H1 (cell line): ENCODE measurements around the gene TRPM1. TPM values are rescaled to one million over a fixed set of nuclear protein-coding genes. Genes with fewer than 3 reads are reported as not detected.

ENCODE experiments used
- CTCF ChIP-seq, 3 experiments: IDR thresholded peaks; 1 replicate in 2 of 3; 2 replicates in 1 of 3; pipeline versions ENCODE4 v1.5.1 to v1.6.1; 2011; ENCODE audit warnings: low read length in 3 of 3, mild to moderate bottlenecking in 3 of 3, inconsistent platforms in 2 of 3, low read depth in 1 of 3, moderate library complexity in 1 of 3; ENCODE audit not compliant: insufficient read depth in 1 of 3; ENCODE audit errors: control extremely low read depth in 1 of 3
- HDAC6 ChIP-seq: IDR thresholded peaks from one replicate; pipeline ENCODE4 v1.7.1; 2012; ENCODE audit warnings: low read depth, mild to moderate bottlenecking, inconsistent platforms, low read length, moderate library complexity
- SRF ChIP-seq: IDR thresholded peaks from 2 replicates; pipeline ENCODE4 v1.6.1; 2011; ENCODE audit warnings: mild to moderate bottlenecking, low read depth, low read length, moderate library complexity
- polyA plus RNA-seq, 7 experiments: library from polyadenylated mRNA; depleted of rRNA in 3 of 7; stranded (reverse) in 5 of 7; unstranded in 2 of 7; fragments of >200 nt in 5 of 7; fragments of 200-250 nt in 2 of 7; gene quantifications; 1 replicate in 5 of 7; 2 replicates in 1 of 7; 4 replicates in 1 of 7; pipeline versions ENCODE4 v1.2.1 to v1.2.3, GENCODE V29; 2011 to 2013; ENCODE audit warnings: missing spikeins in 2 of 7, mixed read lengths in 2 of 7
- total RNA-seq: library from RNA; stranded (reverse); fragmentation: NEBNext Ultra II Directional; extraction: Animal tissue kit (Norgen Biotek cat#: 25700); gene quantifications from 2 replicates; pipeline ENCODE4 v1.2.1, GENCODE V29; 2021

TRPM1 gene
- total and polyA plus RNA-seq, 2 of the 8 experiments (the other 6 are each of a cell fraction or from before 2014, with no cell fraction given) = 0.05 TPM; not detected in 1

- TF ChIP-seq HDAC6 = no peak
- TF ChIP-seq SRF = no peak
- TF ChIP-seq CTCF (IDR thresholded peaks at IDR 0.05; ENCODE audit: control extremely low read depth in 1 of 3, insufficient read depth in 1 of 3, low read depth in 1 of 3, low read length in 3 of 3) = no peak
These were observed 28.3 kb upstream of the TRPM1 start (continued) for GRCh38 chr15:31129769-31130303.
